HT1080 (cell line): ENCODE data around the gene RLF. TPM values are rescaled to one million over a fixed set of nuclear protein-coding genes. Genes with fewer than 3 reads are reported as not detected.
A peak's percentile ranks its signal among the peaks of the same experiment; 100 is the strongest.

Experiments
- DNase-seq: peaks from one replicate; pipeline ENCODE4 v3.0.0-alpha.2; 2015; ENCODE audit warnings: low read depth
- polyA plus RNA-seq, 2 experiments: library from polyadenylated mRNA; depleted of rRNA; stranded (reverse); fragments of >200 nt; gene quantifications; 2 replicates each; pipeline ENCODE4 v1.2.3, GENCODE V29; 2015
- total RNA-seq: library from RNA; depleted of rRNA; stranded (reverse); fragments of >200 nt; shearing (Covaris generic); gene quantifications from 2 replicates; pipeline ENCODE4 v1.2.3, GENCODE V29; 2014; rRNA removed

Gene RLF
- 9.0 and 10.7 TPM in 2 replicates for total RNA-seq
- 8.1 and 10.1 TPM in 2 replicates for polyA plus RNA-seq (2015; cell fraction: cytosol; rRNA removed)
- polyA plus RNA-seq (2015; cell fraction: nucleus; rRNA removed), result 18.3 and 18.7 TPM in 2 replicates

- peak; percentile 95 for DNase-seq
These were observed at the start of gene RLF for GRCh38 chr1:40161125-40161887. Gene RLF (plus strand): TSS chr1:40161387. CDS start chr1:40161400, 13 bp downstream.

- no peak for DNase-seq
These were observed 46.8 kb upstream of the RLF start for GRCh38 chr1:40114400-40114799.

- DNase-seq, result no peak
These were observed 41.1 kb upstream of the RLF start for GRCh38 chr1:40120128-40120527.

GRCh38 chr1:40122855-40123254 is 38.3 kb upstream of the RLF start:
- no peak for DNase-seq

GRCh38 chr1:40130892-40131291 is 30.3 kb upstream of the RLF start:
- DNase-seq, result no peak

- DNase-seq, result no peak
These were observed 28.5 kb upstream of the RLF start for GRCh38 chr1:40132383-40133311.

GRCh38 chr1:40133312-40133665 is 27.9 kb upstream of the RLF start:
- no peak for DNase-seq

GRCh38 chr1:40133839-40134238 is 27.3 kb upstream of the RLF start:
- DNase-seq, result no peak

GRCh38 chr1:40140211-40140973 is 20.8 kb upstream of the RLF start:
- no peak for DNase-seq

- no peak for DNase-seq
These were observed 19.2 kb upstream of the RLF start for GRCh38 chr1:40141878-40142535.

GRCh38 chr1:40143891-40144575 is 17.2 kb upstream of the RLF start:
- peak; percentile 52 for DNase-seq

GRCh38 chr1:40151457-40152079 is 9.6 kb upstream of the RLF start:
- DNase-seq, result no peak

- peak; percentile 46 for DNase-seq
These were observed 8.0 kb upstream of the RLF start for GRCh38 chr1:40153073-40153770.

GRCh38 chr1:40155135-40155534 is 6.1 kb upstream of the RLF start:
- DNase-seq, result no peak

GRCh38 chr1:40155910-40156309 is 5.3 kb upstream of the RLF start:
- DNase-seq, result no peak

GRCh38 chr1:40160806-40161124 is 422 bp upstream of the RLF start:
- DNase-seq, result no peak

- no peak for DNase-seq
These were observed 756 bp downstream of the RLF start for GRCh38 chr1:40161888-40162397.

- no peak for DNase-seq
These were observed 1.7 kb downstream of the RLF start for GRCh38 chr1:40162753-40163441.

GRCh38 chr1:40167317-40167716 is 6.1 kb downstream of the RLF start:
- no peak for DNase-seq
